Limb (tissue), 2 donors: ENCODE results near the gene CDC42SE2.
"Not testable (repeated sequence)": the region's sequence is repeated elsewhere in the genome, so short reads cannot be mapped to it uniquely, and the experiment has no call there.

ENCODE experiments used
- DNase-seq, 2 donors: peaks; one replicate each; pipeline ENCODE4 v3.0.0-alpha.2; 2016; ENCODE audit errors: extremely low spot score in 2 of 2

The CDC42SE2 gene

GRCh38 chr5:131277875-131278740 is 14.3 kb downstream of the CDC42SE2 start:
- DNase-seq = no peak

- DNase-seq = not testable (repeated sequence)
Observed at GRCh38 chr5:131278741-131279124, 14.9 kb downstream of the CDC42SE2 start.

GRCh38 chr5:131279204-131279603 is 15.4 kb downstream of the CDC42SE2 start:
- DNase-seq = no peak

- no peak for DNase-seq
Observed at GRCh38 chr5:131280417-131280816, 16.6 kb downstream of the CDC42SE2 start.

GRCh38 chr5:131281133-131281867 is 17.4 kb downstream of the CDC42SE2 start:
- DNase-seq = no peak

- DNase-seq = no peak
Observed at GRCh38 chr5:131281868-131282234, 18.0 kb downstream of the CDC42SE2 start.

- no peak for DNase-seq
Observed at GRCh38 chr5:131282235-131282634, 18.4 kb downstream of the CDC42SE2 start.

GRCh38 chr5:131285703-131286399 is 22.0 kb downstream of the CDC42SE2 start:
- DNase-seq = no peak

- no peak for DNase-seq
Observed at GRCh38 chr5:131286400-131286715, 22.5 kb downstream of the CDC42SE2 start.

GRCh38 chr5:131288328-131288727 is 24.5 kb downstream of the CDC42SE2 start:
- no peak for DNase-seq

GRCh38 chr5:131289738-131290137 is 25.9 kb downstream of the CDC42SE2 start:
- DNase-seq = no peak

GRCh38 chr5:131296213-131296672 is 32.4 kb downstream of the CDC42SE2 start:
- no peak for DNase-seq

- no peak for DNase-seq
Observed at GRCh38 chr5:131297886-131298285, 34.0 kb downstream of the CDC42SE2 start.

- no peak for DNase-seq
Observed at GRCh38 chr5:131299465-131299864, 35.6 kb downstream of the CDC42SE2 start.

GRCh38 chr5:131302506-131302905 is 38.7 kb downstream of the CDC42SE2 start:
- DNase-seq = no peak

GRCh38 chr5:131303537-131303936 is 39.7 kb downstream of the CDC42SE2 start:
- no peak for DNase-seq

- DNase-seq = no peak
Observed at GRCh38 chr5:131304414-131304813, 40.6 kb downstream of the CDC42SE2 start.

- no peak for DNase-seq
Observed at GRCh38 chr5:131305138-131305689, 41.4 kb downstream of the CDC42SE2 start.

- no peak for DNase-seq
Observed at GRCh38 chr5:131305906-131306305, 42.1 kb downstream of the CDC42SE2 start.

GRCh38 chr5:131312235-131312772 is 48.5 kb downstream of the CDC42SE2 start:
- not testable (repeated sequence) for DNase-seq

GRCh38 chr5:131316026-131316425 is 52.2 kb downstream of the CDC42SE2 start:
- no peak for DNase-seq

GRCh38 chr5:131316822-131317221 is 53.0 kb downstream of the CDC42SE2 start:
- no peak for DNase-seq
